ENCODE data around the gene CFLAR. TPM values are rescaled to one million over a fixed set of nuclear protein-coding genes. Genes with fewer than 3 reads are reported as not detected.
"Not testable (repeated sequence)": the region's sequence is repeated elsewhere in the genome, so short reads cannot be mapped to it uniquely, and the experiment has no call there.

CFLAR gene
- total RNA-seq, 3 donors from 2014 or later = 279 to 340 (median 291) TPM

GRCh38 chr2:201149064-201149820 lies 33.3 kb downstream of the CFLAR start:
- ATAC-seq = no peak
- Mint-ChIP-seq H3K4me3 (no peak overlapping the region), H3K4me1 (ENCODE audit: low read depth) (peaks cover 44% of the 10 kb centered on the region), H3K36me3 (ENCODE audit: insufficient read depth) (peaks cover 52% of the 10 kb centered on the region), H3K27me3 (ENCODE audit: low read depth) (no peaks in the 10 kb centered on the region), H3K9me3 (no peaks in the 10 kb centered on the region)
- DNase-seq = no peak

- H3K4me3 Mint-ChIP-seq; H3K27me3 Mint-ChIP-seq (ENCODE audit: low read depth); ATAC-seq; H3K9me3 Mint-ChIP-seq; DNase-seq: not testable (repeated sequence)
- Mint-ChIP-seq H3K36me3 (ENCODE audit: insufficient read depth) (peaks cover 58% of the 10 kb centered on the region), H3K4me1 (ENCODE audit: low read depth) (peaks cover 48% of the 10 kb centered on the region)
Measured at GRCh38 chr2:201149821-201150165, 33.8 kb downstream of the CFLAR start.

- DNase-seq (no peak), ATAC-seq (no peak)
- Mint-ChIP-seq H3K4me1 (ENCODE audit: low read depth) (peaks cover 50% of the 10 kb centered on the region), H3K36me3 (ENCODE audit: insufficient read depth) (peaks cover 59% of the 10 kb centered on the region), H3K27me3 (ENCODE audit: low read depth) (no peaks in the 10 kb centered on the region), H3K4me3 (no peak overlapping the region), H3K9me3 (no peaks in the 10 kb centered on the region)
Measured at GRCh38 chr2:201150454-201151020, 34.6 kb downstream of the CFLAR start.

- peak overlapping the region; percentile 33 for H3K4me3 Mint-ChIP-seq
- no peaks in the 10 kb centered on the region for H3K27me3 Mint-ChIP-seq (ENCODE audit: low read depth)
- DNase-seq (no peak), ATAC-seq (peak; percentile 64 to 69)
- H3K36me3 Mint-ChIP-seq (ENCODE audit: insufficient read depth) = peaks cover 60% of the 10 kb centered on the region
- no peaks in the 10 kb centered on the region for H3K9me3 Mint-ChIP-seq
- peaks cover 51% of the 10 kb centered on the region for H3K4me1 Mint-ChIP-seq (ENCODE audit: low read depth)
Measured at GRCh38 chr2:201151127-201151981, 35.4 kb downstream of the CFLAR start.

GRCh38 chr2:201152517-201152916 lies 36.6 kb downstream of the CFLAR start:
- Mint-ChIP-seq H3K27me3 (ENCODE audit: low read depth) (no peaks in the 10 kb centered on the region), H3K4me1 (ENCODE audit: low read depth) (peaks cover 45% of the 10 kb centered on the region), H3K4me3 (no peak overlapping the region), H3K9me3 (no peaks in the 10 kb centered on the region), H3K36me3 (ENCODE audit: insufficient read depth) (peaks cover 55% of the 10 kb centered on the region)
- DNase-seq (no peak), ATAC-seq (no peak)

GRCh38 chr2:201152999-201153815 lies 37.2 kb downstream of the CFLAR start:
- Mint-ChIP-seq H3K4me3 (no peak overlapping the region), H3K4me1 (ENCODE audit: low read depth) (peaks cover 52% of the 10 kb centered on the region), H3K27me3 (ENCODE audit: low read depth) (no peaks in the 10 kb centered on the region), H3K9me3 (no peaks in the 10 kb centered on the region), H3K36me3 (ENCODE audit: insufficient read depth) (peaks cover 62% of the 10 kb centered on the region)
- ATAC-seq (no peak), DNase-seq (no peak)

- Mint-ChIP-seq H3K4me1 (ENCODE audit: low read depth) (peaks cover 44% of the 10 kb centered on the region), H3K36me3 (ENCODE audit: insufficient read depth) (peaks cover 53% of the 10 kb centered on the region)
Measured at GRCh38 chr2:201154615-201155399, 38.8 kb downstream of the CFLAR start.

GRCh38 chr2:201156036-201156435 lies 40.1 kb downstream of the CFLAR start:
- Mint-ChIP-seq H3K4me3 (no peak overlapping the region), H3K4me1 (ENCODE audit: low read depth) (peaks cover 34% of the 10 kb centered on the region), H3K27me3 (ENCODE audit: low read depth) (no peaks in the 10 kb centered on the region), H3K9me3 (no peaks in the 10 kb centered on the region), H3K36me3 (ENCODE audit: insufficient read depth) (peaks cover 50% of the 10 kb centered on the region)
- DNase-seq = no peak
- no peak for ATAC-seq

More at GRCh38 chr2:201154615-201155399, 38.8 kb downstream of the CFLAR start:
- no peak for ATAC-seq
- Mint-ChIP-seq H3K4me3 (no peak overlapping the region), H3K27me3 (ENCODE audit: low read depth) (no peaks in the 10 kb centered on the region), H3K9me3 (no peaks in the 10 kb centered on the region)
- no peak for DNase-seq

GRCh38 chr2:201156640-201157039 lies 40.7 kb downstream of the CFLAR start:
- no peak for ATAC-seq
- H3K36me3 Mint-ChIP-seq (ENCODE audit: insufficient read depth) = peaks cover 45% of the 10 kb centered on the region

GRCh38 chr2:201157694-201158093 lies 41.7 kb downstream of the CFLAR start:
- Mint-ChIP-seq H3K4me1 (ENCODE audit: low read depth) (peaks cover 22% of the 10 kb centered on the region), H3K27me3 (ENCODE audit: low read depth) (no peaks in the 10 kb centered on the region), H3K36me3 (ENCODE audit: insufficient read depth) (peaks cover 46% of the 10 kb centered on the region), H3K9me3 (no peaks in the 10 kb centered on the region), H3K4me3 (no peak overlapping the region)
- ATAC-seq = peak in 1 of 2 donors; percentile 20
- no peak for DNase-seq

More at GRCh38 chr2:201156640-201157039, 40.7 kb downstream of the CFLAR start:
- Mint-ChIP-seq H3K27me3 (ENCODE audit: low read depth) (no peaks in the 10 kb centered on the region), H3K9me3 (no peaks in the 10 kb centered on the region), H3K4me1 (ENCODE audit: low read depth) (peaks cover 28% of the 10 kb centered on the region), H3K4me3 (no peak overlapping the region)
- no peak for DNase-seq

GRCh38 chr2:201158111-201158929 lies 42.4 kb downstream of the CFLAR start:
- Mint-ChIP-seq H3K36me3 (ENCODE audit: insufficient read depth) (peaks cover 47% of the 10 kb centered on the region), H3K4me3 (no peak overlapping the region), H3K9me3 (no peaks in the 10 kb centered on the region), H3K4me1 (ENCODE audit: low read depth) (peaks cover 19% of the 10 kb centered on the region), H3K27me3 (ENCODE audit: low read depth) (no peaks in the 10 kb centered on the region)
- ATAC-seq (peak; percentile 64 to 81), DNase-seq (peak; percentile 39)

GRCh38 chr2:201164166-201164565 lies 48.2 kb downstream of the CFLAR start:
- ATAC-seq (no peak), DNase-seq (no peak)
- no peaks in the 10 kb centered on the region for H3K27me3 Mint-ChIP-seq (ENCODE audit: low read depth)
- no peaks in the 10 kb centered on the region for H3K4me1 Mint-ChIP-seq (ENCODE audit: low read depth)
- H3K9me3 Mint-ChIP-seq = peaks cover 8% of the 10 kb centered on the region
- peaks cover 54% of the 10 kb centered on the region for H3K36me3 Mint-ChIP-seq (ENCODE audit: insufficient read depth)
- H3K4me3 Mint-ChIP-seq = no peak overlapping the region

- Mint-ChIP-seq H3K4me3 (no peak overlapping the region), H3K27me3 (ENCODE audit: low read depth) (no peaks in the 10 kb centered on the region), H3K9me3 (peaks cover 31% of the 10 kb centered on the region), H3K4me1 (ENCODE audit: low read depth) (no peaks in the 10 kb centered on the region), H3K36me3 (ENCODE audit: insufficient read depth) (peaks cover 41% of the 10 kb centered on the region)
- ATAC-seq (no peak), DNase-seq (no peak)
Measured at GRCh38 chr2:201167546-201167945, 51.6 kb downstream of the CFLAR start.

All from activated T-cell treated with anti-CD3 and anti-CD28 coated beads, Interleukin-2, amount 50 U/mL, for 4 hours (primary cell).